Endothelial cell (in vitro differentiated cells): ENCODE measurements around the gene ZFR. TPM values are rescaled to one million over a fixed set of nuclear protein-coding genes. Genes with fewer than 3 reads are reported as not detected.

ENCODE experiments used
- DNase-seq: peaks from one replicate; pipeline ENCODE4 v3.0.0; 2021; ENCODE audit warnings: low spot score
- H3K27ac Mint-ChIP-seq: one replicate; pipeline ENCODE4 v1.8.0; 2021; ENCODE audit warnings: mixed read lengths, inconsistent platforms; ENCODE audit not compliant: unreplicated experiment
- H3K27me3 Mint-ChIP-seq: one replicate; pipeline ENCODE4 v1.8.0; 2021; ENCODE audit warnings: mild to moderate bottlenecking, moderate library complexity, mixed read lengths, inconsistent platforms; ENCODE audit not compliant: unreplicated experiment
- H3K36me3 Mint-ChIP-seq: one replicate; pipeline ENCODE4 v1.8.0; 2021; ENCODE audit warnings: mild to moderate bottlenecking, low read depth, mixed read lengths, inconsistent platforms; ENCODE audit not compliant: unreplicated experiment
- H3K4me1 Mint-ChIP-seq: one replicate; pipeline ENCODE4 v1.8.0; 2021; ENCODE audit warnings: mild to moderate bottlenecking, mixed read lengths, inconsistent platforms; ENCODE audit not compliant: unreplicated experiment
- H3K4me3 Mint-ChIP-seq: one replicate; pipeline ENCODE4 v1.8.0; 2021; ENCODE audit warnings: mild to moderate bottlenecking, mixed read lengths, inconsistent platforms; ENCODE audit not compliant: unreplicated experiment
- H3K9me3 Mint-ChIP-seq: one replicate; pipeline ENCODE4 v1.8.0; 2021; ENCODE audit warnings: mixed read lengths, inconsistent platforms; ENCODE audit not compliant: unreplicated experiment
- total RNA-seq: library from RNA; stranded (reverse); fragmentation: NEBNext Ultra II Directional; extraction: Animal tissue kit (Norgen Biotek cat#: 25700); gene quantifications from one replicate; pipeline ENCODE4 v1.2.1, GENCODE V29; 2021; ENCODE audit not compliant: unreplicated experiment
- TF ChIP-seq, protein P1 (sequence below): fragments of 200-600 bp; sonication (generic); IDR thresholded peaks from one replicate; pipeline ENCODE4 v1.5.0; 2021; ENCODE audit warnings: antibody characterized with exemption; ENCODE audit not compliant: unreplicated experiment

Gene ZFR
- total RNA-seq, 1 donor from 2014 or later: 72.9 TPM

DNA sequence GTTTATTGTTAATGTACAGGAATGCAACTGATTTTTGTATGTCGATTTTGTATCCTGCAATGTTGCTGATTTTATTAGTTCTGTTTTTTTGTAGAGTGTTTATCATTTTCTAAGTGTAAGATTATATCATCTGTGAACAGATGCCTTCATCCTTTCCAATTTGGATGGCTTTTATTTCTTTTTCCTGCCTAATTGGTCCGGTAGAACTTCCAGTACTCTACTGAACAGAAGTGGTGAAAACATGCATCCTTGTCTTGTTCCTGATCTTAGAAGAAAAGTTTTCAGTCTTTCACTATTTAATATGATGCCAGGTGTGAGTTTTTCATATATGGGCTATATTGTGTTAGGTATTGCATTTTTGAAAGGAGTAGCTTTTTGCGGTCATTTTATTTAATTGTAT lies 42.5 kb upstream of the ZFR start:
- no peaks in the 10 kb centered on the region for H3K36me3 Mint-ChIP-seq
- TF ChIP-seq, protein P1, sequence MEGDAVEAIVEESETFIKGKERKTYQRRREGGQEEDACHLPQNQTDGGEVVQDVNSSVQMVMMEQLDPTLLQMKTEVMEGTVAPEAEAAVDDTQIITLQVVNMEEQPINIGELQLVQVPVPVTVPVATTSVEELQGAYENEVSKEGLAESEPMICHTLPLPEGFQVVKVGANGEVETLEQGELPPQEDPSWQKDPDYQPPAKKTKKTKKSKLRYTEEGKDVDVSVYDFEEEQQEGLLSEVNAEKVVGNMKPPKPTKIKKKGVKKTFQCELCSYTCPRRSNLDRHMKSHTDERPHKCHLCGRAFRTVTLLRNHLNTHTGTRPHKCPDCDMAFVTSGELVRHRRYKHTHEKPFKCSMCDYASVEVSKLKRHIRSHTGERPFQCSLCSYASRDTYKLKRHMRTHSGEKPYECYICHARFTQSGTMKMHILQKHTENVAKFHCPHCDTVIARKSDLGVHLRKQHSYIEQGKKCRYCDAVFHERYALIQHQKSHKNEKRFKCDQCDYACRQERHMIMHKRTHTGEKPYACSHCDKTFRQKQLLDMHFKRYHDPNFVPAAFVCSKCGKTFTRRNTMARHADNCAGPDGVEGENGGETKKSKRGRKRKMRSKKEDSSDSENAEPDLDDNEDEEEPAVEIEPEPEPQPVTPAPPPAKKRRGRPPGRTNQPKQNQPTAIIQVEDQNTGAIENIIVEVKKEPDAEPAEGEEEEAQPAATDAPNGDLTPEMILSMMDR: no peak
- H3K4me1 Mint-ChIP-seq: no peaks in the 10 kb centered on the region
- peaks cover 1% of the 10 kb centered on the region for H3K27me3 Mint-ChIP-seq
- H3K9me3 Mint-ChIP-seq: no peaks in the 10 kb centered on the region
- H3K4me3 Mint-ChIP-seq: no peak overlapping the region
- no peak for DNase-seq
- no peak overlapping the region for H3K27ac Mint-ChIP-seq

DNA sequence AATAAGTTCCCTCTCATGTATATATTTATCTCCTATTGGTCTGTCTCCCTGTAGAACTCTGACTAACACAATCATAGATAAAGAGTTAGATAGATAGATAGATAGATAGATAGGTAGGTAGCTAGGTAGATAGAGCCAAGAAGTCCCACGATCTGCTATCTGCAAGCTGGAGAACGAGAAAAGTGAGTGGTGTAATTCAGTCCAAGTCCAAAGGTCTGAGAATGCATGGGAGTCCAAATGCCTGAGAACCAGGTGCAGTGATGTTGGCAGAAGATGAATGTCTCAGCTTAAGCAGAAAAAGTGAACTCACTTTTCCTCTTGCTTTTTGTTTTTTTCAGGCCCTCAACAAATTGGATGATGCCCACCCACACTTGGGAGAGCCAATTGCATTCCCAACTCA lies 37.7 kb upstream of the ZFR start:
- Mint-ChIP-seq H3K4me3 (no peak overlapping the region), H3K27me3 (peaks cover 2% of the 10 kb centered on the region), H3K9me3 (no peaks in the 10 kb centered on the region)

DNA sequence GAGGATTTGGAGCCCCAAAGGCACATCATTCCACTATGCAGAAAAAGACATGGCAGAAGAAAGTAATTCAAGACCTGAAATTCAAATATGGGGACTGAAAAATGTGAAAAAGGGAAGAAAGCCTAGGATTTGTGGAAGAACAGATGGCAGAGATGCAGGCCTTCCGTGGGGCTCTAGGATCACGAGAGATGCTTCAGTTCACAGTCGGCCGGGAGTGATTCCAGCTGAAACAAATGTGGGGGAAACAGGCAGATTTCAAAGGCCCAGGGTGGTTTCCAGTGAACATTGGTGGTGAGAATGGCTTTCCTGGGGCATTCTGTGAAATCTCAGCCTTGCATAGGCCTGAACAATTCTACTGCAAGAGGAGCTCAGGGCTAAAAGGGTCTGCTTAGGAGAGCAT lies 34.6 kb upstream of the ZFR start:
- Mint-ChIP-seq H3K27ac (no peak overlapping the region), H3K4me3 (no peak overlapping the region), H3K27me3 (peaks cover 2% of the 10 kb centered on the region), H3K4me1 (no peaks in the 10 kb centered on the region), H3K36me3 (no peaks in the 10 kb centered on the region), H3K9me3 (no peaks in the 10 kb centered on the region)
- no peak for DNase-seq
- TF ChIP-seq, protein P1: no peak

More for the DNA sequence above, 37.7 kb upstream of the ZFR start:
- Mint-ChIP-seq H3K4me1 (no peaks in the 10 kb centered on the region), H3K36me3 (no peaks in the 10 kb centered on the region), H3K27ac (no peak overlapping the region)
- DNase-seq: no peak
- TF ChIP-seq, protein P1: no peak

DNA sequence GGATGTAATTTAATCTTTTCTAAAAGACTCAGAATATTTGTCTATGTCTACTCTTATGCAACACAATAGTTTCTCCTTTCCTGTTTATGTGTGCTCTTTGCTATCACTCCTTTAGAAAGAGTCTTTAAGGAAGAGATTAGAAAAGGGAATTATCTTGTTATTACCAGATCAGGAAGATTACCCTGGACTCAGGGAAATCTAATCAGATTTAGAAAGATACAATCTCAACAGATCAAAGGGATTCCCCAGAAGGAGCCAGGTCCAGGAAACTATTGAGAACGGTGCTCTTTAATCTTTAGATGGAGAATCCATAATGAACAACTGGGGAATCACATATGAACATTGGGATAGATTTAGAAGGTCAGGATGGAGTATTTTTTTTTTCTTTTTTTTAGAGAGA lies 32.4 kb upstream of the ZFR start:
- Mint-ChIP-seq H3K27ac (no peak overlapping the region), H3K9me3 (no peaks in the 10 kb centered on the region), H3K4me1 (no peaks in the 10 kb centered on the region), H3K36me3 (no peaks in the 10 kb centered on the region), H3K27me3 (peaks cover 2% of the 10 kb centered on the region), H3K4me3 (no peak overlapping the region)
- DNase-seq: no peak
- TF ChIP-seq, protein P1: no peak

DNA sequence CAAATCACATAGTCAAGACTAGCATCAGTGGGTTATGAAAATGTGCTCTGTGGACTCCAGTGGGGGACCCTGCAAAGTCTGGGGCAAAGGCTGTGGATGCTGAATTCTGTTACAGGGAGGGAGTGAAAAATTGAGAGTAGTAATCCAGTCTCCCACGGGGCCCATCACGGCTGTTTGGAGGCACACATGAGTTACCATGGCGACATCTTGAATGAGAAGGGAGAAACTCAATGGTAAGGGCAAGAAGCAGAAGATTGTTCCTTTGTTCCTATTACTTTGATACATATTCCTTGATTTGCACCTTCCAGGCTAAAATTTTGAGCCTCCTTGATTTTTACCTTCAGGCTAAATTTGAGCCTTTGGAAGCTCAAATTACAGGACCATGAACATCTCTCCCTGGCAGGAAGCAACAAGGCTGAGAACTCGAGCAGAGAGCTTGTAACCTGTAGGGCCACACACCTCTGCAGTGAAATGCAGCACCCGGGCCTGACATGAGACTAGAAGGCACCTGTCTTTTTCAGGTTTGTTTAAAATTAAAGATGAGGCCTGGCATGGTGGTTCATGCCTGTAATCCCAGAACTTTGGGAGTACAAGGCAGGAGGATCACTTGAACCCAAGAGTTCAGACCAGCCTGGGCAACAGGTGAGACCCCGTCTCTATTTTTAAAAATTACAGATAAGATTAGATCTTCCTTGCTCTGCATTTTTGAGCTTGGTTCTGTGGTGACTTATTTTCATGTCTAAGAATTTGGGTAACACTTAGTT lies 31.0 kb upstream of the ZFR start:
- TF ChIP-seq, protein P1: no peak
- no peak overlapping the region for H3K27ac Mint-ChIP-seq
- no peak overlapping the region for H3K4me3 Mint-ChIP-seq
- no peaks in the 10 kb centered on the region for H3K9me3 Mint-ChIP-seq
- no peaks in the 10 kb centered on the region for H3K27me3 Mint-ChIP-seq
- DNase-seq: no peak
- no peaks in the 10 kb centered on the region for H3K4me1 Mint-ChIP-seq
- H3K36me3 Mint-ChIP-seq: no peaks in the 10 kb centered on the region
